ENCODE results near the gene ANKRD1. TPM values are rescaled to one million over a fixed set of nuclear protein-coding genes. Genes with fewer than 3 reads are reported as not detected.
"Not testable (repeated sequence)": the region's sequence is repeated elsewhere in the genome, so short reads cannot be mapped to it uniquely, and the experiment has no call there.

The ANKRD1 gene
- total RNA-seq, 2 experiments from 2014 or later: not detected

DNA sequence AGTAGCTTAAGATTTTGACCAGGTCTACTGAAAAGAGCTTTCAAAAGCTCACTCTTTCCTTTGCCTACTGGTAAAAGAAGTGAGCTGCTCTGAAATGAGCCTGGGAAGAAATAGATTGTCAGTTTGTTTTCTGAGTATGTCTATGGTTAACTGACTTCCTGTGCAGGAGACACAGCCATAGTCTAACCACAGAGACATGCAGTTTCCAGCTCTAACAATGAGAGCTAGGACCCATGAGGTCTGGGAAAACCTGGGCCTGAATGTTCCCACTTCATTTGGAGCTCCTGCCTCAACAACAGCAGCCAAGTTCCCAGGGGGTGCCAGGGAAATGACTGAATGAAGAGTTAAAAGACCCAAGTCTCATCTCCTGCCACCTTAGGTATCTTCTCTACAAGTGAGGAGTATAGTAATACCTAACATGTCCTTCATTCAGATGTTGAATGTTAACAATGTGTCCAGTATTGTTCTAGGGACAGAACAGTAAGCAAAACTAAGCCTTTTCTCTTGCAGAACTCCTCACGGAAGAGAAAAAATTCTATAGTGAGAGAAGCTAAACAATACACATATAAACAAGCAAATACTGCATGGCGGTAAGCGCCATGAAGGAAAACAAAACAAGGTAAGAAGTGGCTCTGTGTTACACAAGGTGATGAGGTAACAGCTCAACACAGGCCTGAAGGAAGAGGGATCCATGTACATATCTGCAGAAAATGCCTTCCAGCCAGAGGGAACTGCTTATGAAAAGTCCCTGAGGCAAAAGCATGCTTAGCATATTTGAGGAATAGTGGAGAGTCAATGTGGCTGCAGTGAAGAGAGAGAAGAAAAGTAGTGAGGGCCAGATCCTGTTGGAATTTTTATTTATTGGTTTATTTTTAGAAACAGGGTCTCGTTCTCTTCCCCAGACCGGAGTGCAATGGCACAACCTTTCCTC lies 26.4 kb upstream of the ANKRD1 start:
- ChIA-PET CTCF (interaction anchor here (0.9 to 1.5 kb wide), 3 partner anchors 20 to 304 kb away, joined by 3 to 6 read pairs (median 6); no protein-coding TSS in a partner anchor), POLR2A (no interaction called here)
- no peak for DNase-seq
- intact Hi-C loops (cut with micrococcal nuclease): no loop called here
- no peaks in the 10 kb centered on the region for H3K9me3 Mint-ChIP-seq
- H3K36me3 Mint-ChIP-seq: no peaks in the 10 kb centered on the region
- H3K4me1 Mint-ChIP-seq (ENCODE audit: low read depth): peaks cover 7% of the 10 kb centered on the region
- no peak overlapping the region for H3K27ac Mint-ChIP-seq
- H3K4me3 Mint-ChIP-seq: no peak overlapping the region
- peaks cover under 1% of the 10 kb centered on the region for H3K27me3 Mint-ChIP-seq

DNA sequence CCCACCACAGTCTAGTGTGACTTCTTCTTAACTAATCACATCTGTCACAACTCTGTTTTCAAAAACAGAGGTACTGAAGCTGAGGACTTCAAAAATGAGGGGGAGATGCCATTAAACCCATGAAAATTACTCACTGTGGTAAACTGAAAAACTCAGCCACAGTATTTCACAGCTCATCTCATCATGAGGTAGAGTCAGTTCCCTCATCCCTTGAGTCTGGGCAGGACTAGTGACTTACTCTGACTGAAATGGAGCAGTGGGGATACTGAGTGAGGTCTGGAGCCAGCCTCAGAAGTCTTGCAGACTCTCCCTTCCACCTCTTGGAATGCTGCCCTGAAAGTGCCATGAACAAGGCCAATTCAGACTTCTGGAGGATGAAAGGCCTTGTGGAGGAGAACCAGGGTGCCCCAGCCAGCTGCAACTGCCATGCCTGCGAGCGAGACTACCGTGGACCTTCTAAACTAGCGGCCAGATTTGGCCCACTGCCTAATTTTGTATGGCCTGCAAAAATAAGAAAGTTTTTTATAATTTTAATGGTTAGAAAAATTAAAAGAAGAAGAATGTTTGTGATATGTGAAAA lies 24.7 kb upstream of the ANKRD1 start:
- Mint-ChIP-seq H3K9me3 (no peaks in the 10 kb centered on the region), H3K27me3 (no peaks in the 10 kb centered on the region), H3K4me3 (no peak overlapping the region), H3K27ac (no peak overlapping the region), H3K4me1 (ENCODE audit: low read depth) (peaks cover 7% of the 10 kb centered on the region), H3K36me3 (no peaks in the 10 kb centered on the region)
- ChIA-PET POLR2A (no interaction called here), CTCF (interaction anchor here (0.6 kb wide), 1 partner anchor 25 kb away, joined by 3 read pairs; the partner anchor contains the start of gene ANKRD1)
- intact Hi-C loops (cut with micrococcal nuclease): no loop called here
- no peak for DNase-seq

DNA sequence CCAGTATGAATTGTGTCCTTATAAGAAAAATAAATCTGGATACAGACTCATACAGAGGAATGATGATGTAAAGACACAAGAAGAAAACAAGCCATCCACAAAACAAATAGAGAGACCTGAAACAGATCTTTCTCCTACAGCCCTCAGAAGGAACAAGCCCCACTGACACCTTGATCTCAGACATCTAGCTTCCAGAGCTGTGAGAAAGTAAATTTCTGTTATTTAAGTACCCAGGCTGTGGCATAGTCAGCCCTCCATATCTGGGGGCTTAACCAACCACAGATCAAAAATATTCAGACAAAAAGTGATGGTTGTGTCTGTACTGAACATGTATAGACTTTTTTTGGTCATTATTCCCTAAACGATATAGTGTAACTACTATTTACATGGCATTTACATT lies 23.9 kb upstream of the ANKRD1 start:
- Mint-ChIP-seq H3K36me3 (no peaks in the 10 kb centered on the region), H3K27ac (no peak overlapping the region), H3K27me3 (no peaks in the 10 kb centered on the region), H3K9me3 (no peaks in the 10 kb centered on the region), H3K4me3 (no peak overlapping the region), H3K4me1 (ENCODE audit: low read depth) (peaks cover 7% of the 10 kb centered on the region)
- intact Hi-C loops (cut with micrococcal nuclease): no loop called here
- POLR2A ChIA-PET: no interaction called here
- DNase-seq: no peak
- CTCF ChIA-PET: no interaction called here

DNA sequence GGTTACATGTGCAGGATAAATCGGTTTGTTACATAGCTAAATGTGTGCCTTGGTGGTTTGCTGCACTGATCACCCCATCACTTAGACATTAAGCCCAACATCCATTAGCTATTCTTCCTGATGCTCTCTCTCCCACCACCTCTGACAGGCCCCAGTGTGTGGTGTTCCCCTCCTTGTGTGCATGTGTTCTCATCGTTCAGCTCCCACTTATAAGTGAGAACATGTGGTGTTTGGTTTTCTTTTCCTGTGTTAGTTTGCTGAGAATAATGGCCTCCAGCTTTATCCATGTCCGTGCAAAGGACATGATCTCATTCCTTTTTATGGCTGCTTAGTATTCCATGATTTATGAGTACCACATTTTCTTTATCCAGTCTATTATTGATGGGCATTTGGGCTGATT lies 22.1 kb upstream of the ANKRD1 start:
- H3K27ac Mint-ChIP-seq; H3K36me3 Mint-ChIP-seq; H3K4me1 Mint-ChIP-seq (ENCODE audit: low read depth); H3K27me3 Mint-ChIP-seq; H3K9me3 Mint-ChIP-seq; POLR2A ChIA-PET; intact Hi-C loops (cut with micrococcal nuclease); DNase-seq; H3K4me3 Mint-ChIP-seq: not testable (repeated sequence)
- CTCF ChIA-PET: interaction anchor here (1.5 kb wide), 1 partner anchor 309 kb away, joined by 4 read pairs; no protein-coding TSS in a partner anchor

DNA sequence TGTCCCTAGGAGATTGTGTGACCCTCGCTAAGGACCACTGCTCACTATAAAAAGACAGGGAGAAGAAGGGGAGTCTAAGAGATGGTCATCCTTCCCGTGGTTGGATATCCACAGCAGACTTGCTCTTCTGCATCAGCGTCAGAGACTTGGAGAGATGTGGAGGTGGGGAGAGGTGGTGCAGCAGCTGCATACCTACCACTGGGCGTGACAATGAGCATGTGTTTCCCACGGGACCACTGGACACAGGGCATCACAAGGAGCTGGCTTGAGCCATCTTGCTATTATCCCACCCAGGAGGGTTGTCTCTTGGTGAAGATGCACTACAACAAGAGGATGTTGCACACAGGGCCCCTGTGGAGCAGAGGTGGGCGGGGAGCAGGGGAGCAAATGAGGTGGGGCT lies 18.8 kb upstream of the ANKRD1 start:
- intact Hi-C loops (cut with micrococcal nuclease): no loop called here
- no peak overlapping the region for H3K27ac Mint-ChIP-seq
- H3K4me3 Mint-ChIP-seq: no peak overlapping the region
- no peaks in the 10 kb centered on the region for H3K9me3 Mint-ChIP-seq
- ChIA-PET CTCF (no interaction called here), POLR2A (no interaction called here)
- no peak for DNase-seq
- H3K36me3 Mint-ChIP-seq: no peaks in the 10 kb centered on the region
- no peaks in the 10 kb centered on the region for H3K4me1 Mint-ChIP-seq (ENCODE audit: low read depth)
- H3K27me3 Mint-ChIP-seq: no peaks in the 10 kb centered on the region

DNA sequence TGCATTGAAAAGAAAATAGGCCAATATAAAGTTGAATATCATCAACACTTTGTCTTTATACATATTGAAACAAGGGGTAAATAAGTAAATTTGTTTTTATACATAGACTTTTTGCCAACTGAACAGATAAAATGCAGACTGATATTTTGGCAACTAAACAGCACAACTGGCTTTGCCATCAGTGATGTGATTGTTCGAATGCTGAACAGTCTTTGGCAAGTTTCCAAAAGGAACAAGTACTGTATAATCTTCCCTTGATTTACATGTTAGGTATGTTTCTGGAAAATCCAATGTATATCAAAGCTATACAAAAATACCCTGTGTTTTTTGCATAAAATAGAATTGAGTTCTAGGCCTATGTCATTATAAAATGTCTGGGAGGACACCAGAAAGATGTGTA lies 18.2 kb upstream of the ANKRD1 start:
- Mint-ChIP-seq H3K27ac (no peak overlapping the region), H3K36me3 (no peaks in the 10 kb centered on the region)
- POLR2A ChIA-PET: no interaction called here

DNA sequence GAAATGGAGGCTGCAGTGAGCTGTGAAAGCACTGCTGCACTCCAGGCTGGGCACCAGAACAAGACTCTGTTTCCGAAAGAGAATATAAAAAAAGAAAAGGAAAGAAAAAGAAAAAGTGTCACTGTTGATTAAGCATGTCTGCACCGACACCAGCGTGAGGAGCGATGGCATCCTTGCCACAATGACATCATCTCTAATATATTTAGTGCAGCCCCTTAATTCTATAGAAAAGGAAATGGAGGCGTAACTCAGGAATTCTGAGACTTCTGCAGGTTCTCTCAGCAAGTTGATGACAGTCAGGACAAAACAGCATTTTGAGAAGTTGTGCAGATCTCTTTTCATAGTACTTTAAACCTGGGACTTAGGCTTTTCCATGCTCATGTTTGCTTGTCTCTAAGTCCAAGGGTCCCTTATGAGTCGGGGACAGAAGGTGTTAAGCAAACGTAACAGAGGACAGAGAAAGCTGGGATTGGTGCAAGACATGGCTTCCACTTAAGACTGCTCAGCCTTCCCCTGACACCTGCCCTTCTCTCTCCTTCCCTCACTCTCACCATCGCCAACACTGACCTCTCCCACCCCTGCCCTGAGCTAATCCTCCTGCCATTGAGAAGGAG lies 16.9 kb upstream of the ANKRD1 start:
- H3K27me3 Mint-ChIP-seq: no peaks in the 10 kb centered on the region
- DNase-seq: no peak
- no peak overlapping the region for H3K4me3 Mint-ChIP-seq
- POLR2A ChIA-PET: no interaction called here
- CTCF ChIA-PET: no interaction called here
- no peaks in the 10 kb centered on the region for H3K9me3 Mint-ChIP-seq
- intact Hi-C loops (cut with micrococcal nuclease): no loop called here
- H3K4me1 Mint-ChIP-seq (ENCODE audit: low read depth): no peaks in the 10 kb centered on the region
- H3K36me3 Mint-ChIP-seq: no peaks in the 10 kb centered on the region
- H3K27ac Mint-ChIP-seq: no peak overlapping the region

More for the DNA sequence above, 18.2 kb upstream of the ANKRD1 start:
- DNase-seq: no peak
- Mint-ChIP-seq H3K9me3 (no peaks in the 10 kb centered on the region), H3K4me1 (ENCODE audit: low read depth) (no peaks in the 10 kb centered on the region), H3K4me3 (no peak overlapping the region), H3K27me3 (no peaks in the 10 kb centered on the region)
- CTCF ChIA-PET: interaction anchor here (0.6 kb wide), 1 partner anchor 974 kb away, joined by 3 read pairs; no protein-coding TSS in a partner anchor
- intact Hi-C loops (cut with micrococcal nuclease): no loop called here

DNA sequence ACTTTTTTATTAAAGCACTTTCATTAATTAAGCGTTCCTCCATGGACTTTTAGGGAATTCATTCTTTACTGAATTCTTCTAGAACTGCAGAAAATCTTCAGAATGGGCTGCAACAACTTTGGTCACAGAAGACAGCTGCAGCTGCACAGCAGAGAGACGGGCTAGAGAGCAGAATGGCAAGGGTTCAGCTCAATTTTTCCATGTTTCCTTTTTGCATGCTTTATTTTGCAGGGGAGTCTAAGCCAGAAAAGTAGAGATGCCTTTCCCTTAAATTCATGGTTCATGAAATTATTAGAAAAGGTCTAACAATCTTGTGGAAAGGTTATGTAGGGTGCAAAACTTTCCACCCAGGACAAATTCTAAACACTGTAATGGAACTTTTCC lies 15.4 kb upstream of the ANKRD1 start:
- no peaks in the 10 kb centered on the region for H3K27me3 Mint-ChIP-seq
- H3K27ac Mint-ChIP-seq: no peak overlapping the region
- H3K36me3 Mint-ChIP-seq: no peaks in the 10 kb centered on the region
- intact Hi-C loops (cut with micrococcal nuclease): no loop called here
- no peaks in the 10 kb centered on the region for H3K4me1 Mint-ChIP-seq (ENCODE audit: low read depth)
- DNase-seq: no peak
- H3K4me3 Mint-ChIP-seq: no peak overlapping the region
- POLR2A ChIA-PET: no interaction called here
- H3K9me3 Mint-ChIP-seq: no peaks in the 10 kb centered on the region
- CTCF ChIA-PET: interaction anchor here (1.0 kb wide), 1 partner anchor 314 kb away, joined by 3 read pairs; no protein-coding TSS in a partner anchor

DNA sequence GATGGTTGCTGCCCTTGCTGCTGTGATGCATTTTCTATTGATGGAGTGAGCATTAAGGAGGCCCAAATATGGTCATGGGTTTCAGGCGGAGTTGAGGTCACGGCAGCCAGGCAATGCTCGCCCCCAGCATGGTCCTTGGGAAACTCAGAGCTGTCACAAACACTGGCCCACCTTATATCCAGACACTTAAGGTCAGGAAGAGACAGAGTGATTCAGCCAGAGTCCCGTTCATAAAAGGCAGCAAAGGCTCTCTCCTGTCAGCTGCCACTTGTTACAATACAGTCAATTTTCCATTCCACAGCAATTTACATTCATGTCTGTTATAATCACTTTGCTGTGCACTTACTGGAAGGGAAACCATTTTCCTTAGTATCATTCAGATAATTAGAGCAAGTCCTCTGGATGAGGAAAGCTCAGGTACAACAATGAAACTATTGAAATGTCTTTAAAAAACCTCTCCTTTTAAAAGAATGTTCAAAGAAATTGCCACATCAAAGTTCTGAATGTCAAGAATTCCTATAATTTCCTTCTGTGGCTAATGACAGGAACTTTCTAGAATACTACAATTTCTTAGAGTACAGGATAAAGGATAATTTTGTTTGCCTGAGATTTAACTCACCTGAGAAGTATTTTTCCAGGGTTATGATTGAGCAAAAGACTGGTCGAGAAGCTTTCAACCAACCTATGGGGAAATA lies 14.8 kb upstream of the ANKRD1 start:
- H3K4me1 Mint-ChIP-seq (ENCODE audit: low read depth): no peaks in the 10 kb centered on the region
- H3K27ac Mint-ChIP-seq: no peak overlapping the region
- H3K4me3 Mint-ChIP-seq: no peak overlapping the region
- no peak for DNase-seq
- no peaks in the 10 kb centered on the region for H3K36me3 Mint-ChIP-seq
- ChIA-PET POLR2A (no interaction called here), CTCF (interaction anchor here (0.6 to 1.0 kb wide), 2 partner anchors 15 to 315 kb away, joined by 3 read pairs; partner anchors contain the start of gene ANKRD1)
- intact Hi-C loops (cut with micrococcal nuclease): no loop called here
- peaks cover 2% of the 10 kb centered on the region for H3K27me3 Mint-ChIP-seq
- H3K9me3 Mint-ChIP-seq: no peaks in the 10 kb centered on the region

DNA sequence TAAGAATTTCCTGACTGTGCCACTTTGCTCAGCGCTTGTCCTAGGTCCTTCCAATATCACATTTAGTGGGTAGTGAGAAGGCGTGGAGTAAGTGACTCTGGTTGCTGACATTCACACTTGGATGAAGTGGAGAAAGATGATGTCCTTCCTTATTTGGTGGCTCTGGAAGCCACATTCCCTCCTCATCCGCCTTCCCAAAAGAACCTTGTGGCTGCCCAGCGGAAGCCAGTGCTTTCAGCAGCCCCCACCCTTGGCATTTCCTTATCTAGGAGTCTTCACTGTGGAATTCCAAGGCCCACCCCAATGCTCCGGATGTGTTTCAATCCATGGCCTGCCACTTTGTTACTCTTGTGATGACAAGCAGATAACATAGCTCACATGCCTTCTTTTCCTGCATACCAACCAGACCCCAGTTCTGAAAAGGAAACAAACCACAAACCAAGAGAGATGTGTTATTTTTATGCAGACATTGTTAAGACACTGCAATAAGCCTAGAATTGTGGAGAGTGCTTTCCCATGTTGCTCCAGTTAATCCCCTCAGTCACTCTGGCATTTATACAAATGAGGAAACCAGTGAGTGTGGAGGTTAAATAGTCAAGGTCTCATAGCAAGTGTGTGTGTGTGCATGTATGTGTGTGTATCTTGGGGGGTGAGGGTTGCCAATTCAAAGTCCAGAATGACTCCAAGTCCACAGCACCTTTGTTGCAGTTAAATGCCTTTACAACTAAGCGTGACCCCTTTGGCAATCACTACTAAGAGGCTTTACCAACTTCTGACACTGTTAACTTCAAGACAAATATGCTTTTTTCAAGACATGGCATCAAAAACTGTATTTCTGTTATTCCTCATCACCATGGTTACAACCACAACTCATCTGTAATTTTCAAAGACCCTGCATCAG lies 10.3 kb upstream of the ANKRD1 start:
- CTCF ChIA-PET: no interaction called here

DNA sequence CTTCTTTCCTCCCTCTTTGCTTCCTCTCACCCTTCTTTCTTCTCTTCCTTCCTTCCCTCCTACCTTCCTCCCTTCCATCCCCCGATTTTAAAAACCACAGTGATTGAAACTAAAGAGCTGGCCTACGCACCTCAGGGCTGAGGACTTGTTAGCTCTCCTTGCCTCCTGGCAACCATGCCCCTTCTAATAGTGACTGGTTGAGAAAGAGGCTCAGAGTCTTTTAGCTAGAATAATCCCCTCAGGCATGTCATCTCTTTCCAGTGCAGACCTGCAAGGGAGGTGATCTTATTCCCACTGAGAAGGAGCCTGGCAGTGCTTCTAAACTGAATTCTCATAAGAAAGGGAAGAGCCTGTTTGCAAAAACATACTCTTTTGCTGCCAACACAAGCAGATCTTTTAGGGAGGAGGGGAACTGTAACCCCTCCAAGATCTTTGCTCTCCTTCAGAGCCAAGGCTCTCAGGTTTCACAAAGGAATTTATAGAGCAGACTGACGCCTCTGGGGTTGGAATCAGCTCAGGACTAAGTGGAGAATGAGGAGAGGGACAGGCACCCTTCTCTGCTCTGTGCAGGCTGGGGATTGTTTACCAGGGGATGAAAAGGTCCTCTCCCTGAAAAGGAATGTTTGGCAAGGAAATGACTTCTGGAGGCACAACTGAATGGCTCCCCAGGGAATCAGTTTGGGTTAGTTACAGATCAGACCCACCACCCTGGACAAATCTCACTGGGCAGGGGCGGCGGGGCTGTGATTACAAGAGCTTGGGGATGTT lies 9.4 kb upstream of the ANKRD1 start:
- Mint-ChIP-seq H3K4me3 (no peak overlapping the region), H3K4me1 (ENCODE audit: low read depth) (no peaks in the 10 kb centered on the region), H3K27ac (no peak overlapping the region), H3K27me3 (peaks cover 14% of the 10 kb centered on the region), H3K9me3 (no peaks in the 10 kb centered on the region), H3K36me3 (no peaks in the 10 kb centered on the region)
- intact Hi-C loops (cut with micrococcal nuclease): no loop called here
- CTCF ChIA-PET: no interaction called here
- POLR2A ChIA-PET: interaction anchor here (0.5 kb wide), 1 partner anchor 15 kb away, joined by 3 read pairs; no protein-coding TSS in a partner anchor
- no peak for DNase-seq

More for the DNA sequence above, 10.3 kb upstream of the ANKRD1 start:
- Mint-ChIP-seq H3K4me1 (ENCODE audit: low read depth) (no peaks in the 10 kb centered on the region), H3K27ac (no peak overlapping the region), H3K4me3 (no peak overlapping the region), H3K27me3 (peaks cover 14% of the 10 kb centered on the region), H3K9me3 (no peaks in the 10 kb centered on the region), H3K36me3 (no peaks in the 10 kb centered on the region)
- intact Hi-C loops (cut with micrococcal nuclease): no loop called here
- no peak for DNase-seq
- POLR2A ChIA-PET: no interaction called here
